Measurements from ENCODE around the gene SSTR3. TPM values are rescaled to one million over a fixed set of nuclear protein-coding genes. Genes with fewer than 3 reads are reported as not detected.
"Not testable (repeated sequence)": the region's sequence is repeated elsewhere in the genome, so short reads cannot be mapped to it uniquely, and the experiment has no call there.

The SSTR3 gene
- total RNA-seq, 1 donor from 2014 or later = 0.09 TPM

- no peak for TF ChIP-seq CTCF (conservative IDR thresholded peaks at IDR 0.05)
- DNase-seq (ENCODE audit: low read depth, low spot score) = no peak
- Mint-ChIP-seq H3K27ac (ENCODE audit: unreplicated experiment) (no peak overlapping the region), H3K9me3 (no peaks in the 10 kb centered on the region), H3K27me3 (ENCODE audit: low read depth) (peaks cover 37% of the 10 kb centered on the region), H3K36me3 (ENCODE audit: low read depth) (no peaks in the 10 kb centered on the region), H3K4me1 (peaks cover 3% of the 10 kb centered on the region), H3K4me3 (no peak overlapping the region)
These were observed 40.9 kb upstream of the SSTR3 start for GRCh38 chr22:37253126-37253660.

GRCh38 chr22:37251836-37252235 is 39.6 kb upstream of the SSTR3 start:
- not testable (repeated sequence) for H3K4me1 Mint-ChIP-seq; DNase-seq (ENCODE audit: low read depth, low spot score); H3K36me3 Mint-ChIP-seq (ENCODE audit: low read depth); H3K9me3 Mint-ChIP-seq; H3K4me3 Mint-ChIP-seq; H3K27ac Mint-ChIP-seq (ENCODE audit: unreplicated experiment)
- H3K27me3 Mint-ChIP-seq (ENCODE audit: low read depth) = peaks cover 32% of the 10 kb centered on the region

GRCh38 chr22:37249986-37250385 is 37.7 kb upstream of the SSTR3 start:
- H3K9me3 Mint-ChIP-seq = no peaks in the 10 kb centered on the region
- no peak for TF ChIP-seq CTCF (conservative IDR thresholded peaks at IDR 0.05)
- no peak overlapping the region for H3K27ac Mint-ChIP-seq (ENCODE audit: unreplicated experiment)
- no peak for DNase-seq (ENCODE audit: low read depth, low spot score)
- no peaks in the 10 kb centered on the region for H3K36me3 Mint-ChIP-seq (ENCODE audit: low read depth)
- H3K4me1 Mint-ChIP-seq = peaks cover 3% of the 10 kb centered on the region
- H3K4me3 Mint-ChIP-seq = no peak overlapping the region
- peaks cover 16% of the 10 kb centered on the region for H3K27me3 Mint-ChIP-seq (ENCODE audit: low read depth)

GRCh38 chr22:37248251-37248650 is 36.0 kb upstream of the SSTR3 start:
- H3K4me1 Mint-ChIP-seq = peaks cover 2% of the 10 kb centered on the region
- no peaks in the 10 kb centered on the region for H3K36me3 Mint-ChIP-seq (ENCODE audit: low read depth)
- peaks cover 9% of the 10 kb centered on the region for H3K27me3 Mint-ChIP-seq (ENCODE audit: low read depth)
- H3K27ac Mint-ChIP-seq (ENCODE audit: unreplicated experiment) = no peak overlapping the region
- TF ChIP-seq CTCF (conservative IDR thresholded peaks at IDR 0.05) = no peak
- H3K9me3 Mint-ChIP-seq = no peaks in the 10 kb centered on the region
- H3K4me3 Mint-ChIP-seq = no peak overlapping the region
- DNase-seq (ENCODE audit: low read depth, low spot score) = no peak

- H3K27ac Mint-ChIP-seq (ENCODE audit: unreplicated experiment) = no peak overlapping the region
- no peak for DNase-seq (ENCODE audit: low read depth, low spot score)
- no peaks in the 10 kb centered on the region for H3K27me3 Mint-ChIP-seq (ENCODE audit: low read depth)
- no peaks in the 10 kb centered on the region for H3K36me3 Mint-ChIP-seq (ENCODE audit: low read depth)
- no peak for TF ChIP-seq CTCF (conservative IDR thresholded peaks at IDR 0.05)
- H3K9me3 Mint-ChIP-seq = no peaks in the 10 kb centered on the region
- H3K4me3 Mint-ChIP-seq = no peak overlapping the region
- peaks cover 6% of the 10 kb centered on the region for H3K4me1 Mint-ChIP-seq
These were observed 33.5 kb upstream of the SSTR3 start for GRCh38 chr22:37245740-37246139.

- Mint-ChIP-seq H3K27ac (ENCODE audit: unreplicated experiment) (no peak overlapping the region), H3K4me1 (peaks cover 6% of the 10 kb centered on the region), H3K9me3 (no peaks in the 10 kb centered on the region), H3K36me3 (ENCODE audit: low read depth) (no peaks in the 10 kb centered on the region), H3K4me3 (no peak overlapping the region), H3K27me3 (ENCODE audit: low read depth) (no peaks in the 10 kb centered on the region)
- DNase-seq (ENCODE audit: low read depth, low spot score) = no peak
- no peak for TF ChIP-seq CTCF (conservative IDR thresholded peaks at IDR 0.05)
These were observed 32.8 kb upstream of the SSTR3 start for GRCh38 chr22:37244922-37245722.

All from neural crest cell (in vitro differentiated cells).